HepG2 (cell line): ENCODE results near the gene RNF183. TPM values are rescaled to one million over a fixed set of nuclear protein-coding genes. Genes with fewer than 3 reads are reported as not detected.

Source experiments
- BHLHE40 ChIP-seq: IDR thresholded peaks from 2 replicates; pipeline ENCODE4 v1.6.1; 2011; ENCODE audit warnings: low read length, improper control_type of control experiment
- CENPX ChIP-seq: sonication (generic); formaldehyde crosslinking; IDR thresholded peaks from 2 replicates; pipeline ENCODE4 v1.9.0; 2021; ENCODE audit warnings: mild to moderate bottlenecking, missing genetic modification reagents, moderate library complexity
- ESRRA ChIP-seq: sonication (generic); formaldehyde crosslinking; IDR thresholded peaks from 2 replicates; pipeline ENCODE4 v1.5.1; 2020; ENCODE audit warnings: mild to moderate bottlenecking, low read depth, missing genetic modification reagents
- FOXA3 ChIP-seq: IDR thresholded peaks from 2 replicates; pipeline ENCODE4 v1.6.1; 2016; ENCODE audit warnings: missing genetic modification reagents, missing compliant biosample characterization
- PAX8 ChIP-seq: sonication (generic); formaldehyde crosslinking; IDR thresholded peaks from 2 replicates; pipeline ENCODE4 v1.8.0; 2022; ENCODE audit warnings: mild to moderate bottlenecking, missing genetic modification reagents, borderline replicate concordance
- RFX3 ChIP-seq: IDR thresholded peaks from 2 replicates; pipeline ENCODE4 v1.6.1; 2016; ENCODE audit warnings: missing biosample characterization, missing genetic modification reagents
- YY1 ChIP-seq: IDR thresholded peaks from 2 replicates; pipeline ENCODE4 v1.6.1; 2011; ENCODE audit warnings: low read length, low read depth, moderate library complexity, mild to moderate bottlenecking; ENCODE audit not compliant: insufficient read depth, insufficient replicate concordance
- ZBTB25 ChIP-seq: IDR thresholded peaks from 2 replicates; pipeline ENCODE4 v1.6.1; 2018; ENCODE audit warnings: missing genetic modification reagents
- ZNF564 ChIP-seq: sonication (generic); formaldehyde crosslinking; IDR thresholded peaks from 2 replicates; pipeline ENCODE4 v1.8.1; 2023; ENCODE audit warnings: mild to moderate bottlenecking, missing genetic modification reagents
- polyA plus RNA-seq, 8 experiments: library from polyadenylated mRNA; depleted of rRNA in 3 of 8; stranded (reverse) in 7 of 8; unstranded in 1 of 8; fragments of >200 nt; fragmentation: Illumina TruSeq in 4 of 8; extraction: Trizol in 4 of 8; gene quantifications; 2 replicates each; pipeline versions ENCODE4 v1.2.1 to v1.2.3, GENCODE V29; 2011 to 2016; ENCODE audit warnings: low read depth in 4 of 8, missing spikeins in 1 of 8, mixed read lengths in 1 of 8; ENCODE audit not compliant: insufficient read depth in 1 of 8
- total RNA-seq, 5 experiments: library from RNA; depleted of rRNA; stranded (reverse); fragments of >200 nt; fragmentation: Illumina TruSeq; extraction: Trizol; gene quantifications; 2 replicates each; pipeline ENCODE4 v1.2.3, GENCODE V29; 2016; ENCODE audit warnings: low read depth in 1 of 5
- TF ChIP-seq, protein P1 (sequence below): sonication (generic); formaldehyde crosslinking; IDR thresholded peaks from 2 replicates; pipeline ENCODE4 v1.5.1; 2020; ENCODE audit warnings: mild to moderate bottlenecking, missing genetic modification reagents, moderate library complexity
- TF ChIP-seq, protein P2 (sequence below): sonication (generic); formaldehyde crosslinking; IDR thresholded peaks from 2 replicates; pipeline ENCODE4 v1.5.0; 2020; ENCODE audit warnings: mild to moderate bottlenecking, missing genetic modification reagents
- TF ChIP-seq, protein P3 (sequence below): IDR thresholded peaks from 2 replicates; pipeline ENCODE4 v1.6.1; 2012; ENCODE audit warnings: low read length, improper control_type of control experiment

Gene RNF183
- total and polyA plus RNA-seq, 2 of the 13 experiments (the other 11 are each of a cell fraction or from before 2014, with no cell fraction given) = 0.13 to 6.5 TPM

GRCh38 chr9:113349445-113350094, 46.4 kb upstream of the RNF183 start, which contains the start of gene BSPRY (continued):
- TF ChIP-seq, protein P1, sequence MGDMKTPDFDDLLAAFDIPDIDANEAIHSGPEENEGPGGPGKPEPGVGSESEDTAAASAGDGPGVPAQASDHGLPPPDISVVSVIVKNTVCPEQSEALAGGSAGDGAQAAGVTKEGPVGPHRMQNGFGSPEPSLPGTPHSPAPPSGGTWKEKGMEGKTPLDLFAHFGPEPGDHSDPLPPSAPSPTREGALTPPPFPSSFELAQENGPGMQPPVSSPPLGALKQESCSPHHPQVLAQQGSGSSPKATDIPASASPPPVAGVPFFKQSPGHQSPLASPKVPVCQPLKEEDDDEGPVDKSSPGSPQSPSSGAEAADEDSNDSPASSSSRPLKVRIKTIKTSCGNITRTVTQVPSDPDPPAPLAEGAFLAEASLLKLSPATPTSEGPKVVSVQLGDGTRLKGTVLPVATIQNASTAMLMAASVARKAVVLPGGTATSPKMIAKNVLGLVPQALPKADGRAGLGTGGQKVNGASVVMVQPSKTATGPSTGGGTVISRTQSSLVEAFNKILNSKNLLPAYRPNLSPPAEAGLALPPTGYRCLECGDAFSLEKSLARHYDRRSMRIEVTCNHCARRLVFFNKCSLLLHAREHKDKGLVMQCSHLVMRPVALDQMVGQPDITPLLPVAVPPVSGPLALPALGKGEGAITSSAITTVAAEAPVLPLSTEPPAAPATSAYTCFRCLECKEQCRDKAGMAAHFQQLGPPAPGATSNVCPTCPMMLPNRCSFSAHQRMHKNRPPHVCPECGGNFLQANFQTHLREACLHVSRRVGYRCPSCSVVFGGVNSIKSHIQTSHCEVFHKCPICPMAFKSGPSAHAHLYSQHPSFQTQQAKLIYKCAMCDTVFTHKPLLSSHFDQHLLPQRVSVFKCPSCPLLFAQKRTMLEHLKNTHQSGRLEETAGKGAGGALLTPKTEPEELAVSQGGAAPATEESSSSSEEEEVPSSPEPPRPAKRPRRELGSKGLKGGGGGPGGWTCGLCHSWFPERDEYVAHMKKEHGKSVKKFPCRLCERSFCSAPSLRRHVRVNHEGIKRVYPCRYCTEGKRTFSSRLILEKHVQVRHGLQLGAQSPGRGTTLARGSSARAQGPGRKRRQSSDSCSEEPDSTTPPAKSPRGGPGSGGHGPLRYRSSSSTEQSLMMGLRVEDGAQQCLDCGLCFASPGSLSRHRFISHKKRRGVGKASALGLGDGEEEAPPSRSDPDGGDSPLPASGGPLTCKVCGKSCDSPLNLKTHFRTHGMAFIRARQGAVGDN = peak; percentile 39; the same call in 1 of the 2 replicates
- TF ChIP-seq, protein P2, sequence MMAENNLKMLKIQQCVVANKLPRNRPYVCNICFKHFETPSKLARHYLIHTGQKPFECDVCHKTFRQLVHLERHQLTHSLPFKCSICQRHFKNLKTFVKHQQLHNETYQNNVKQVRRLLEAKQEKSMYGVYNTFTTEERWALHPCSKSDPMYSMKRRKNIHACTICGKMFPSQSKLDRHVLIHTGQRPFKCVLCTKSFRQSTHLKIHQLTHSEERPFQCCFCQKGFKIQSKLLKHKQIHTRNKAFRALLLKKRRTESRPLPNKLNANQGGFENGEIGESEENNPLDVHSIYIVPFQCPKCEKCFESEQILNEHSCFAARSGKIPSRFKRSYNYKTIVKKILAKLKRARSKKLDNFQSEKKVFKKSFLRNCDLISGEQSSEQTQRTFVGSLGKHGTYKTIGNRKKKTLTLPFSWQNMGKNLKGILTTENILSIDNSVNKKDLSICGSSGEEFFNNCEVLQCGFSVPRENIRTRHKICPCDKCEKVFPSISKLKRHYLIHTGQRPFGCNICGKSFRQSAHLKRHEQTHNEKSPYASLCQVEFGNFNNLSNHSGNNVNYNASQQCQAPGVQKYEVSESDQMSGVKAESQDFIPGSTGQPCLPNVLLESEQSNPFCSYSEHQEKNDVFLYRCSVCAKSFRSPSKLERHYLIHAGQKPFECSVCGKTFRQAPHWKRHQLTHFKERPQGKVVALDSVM (CRISPR knock-in tag) = no peak
- TF ChIP-seq FOXA3 (CRISPR knock-in tag) = no peak
- TF ChIP-seq BHLHE40 = no peak
- TF ChIP-seq RFX3 (CRISPR knock-in tag) = no peak
- no peak for TF ChIP-seq ZBTB25 (CRISPR knock-in tag)
- TF ChIP-seq YY1 = peak; percentile 44
- TF ChIP-seq CENPX = no peak
- no peak for TF ChIP-seq ESRRA (CRISPR knock-in tag)
- TF ChIP-seq, protein P3, sequence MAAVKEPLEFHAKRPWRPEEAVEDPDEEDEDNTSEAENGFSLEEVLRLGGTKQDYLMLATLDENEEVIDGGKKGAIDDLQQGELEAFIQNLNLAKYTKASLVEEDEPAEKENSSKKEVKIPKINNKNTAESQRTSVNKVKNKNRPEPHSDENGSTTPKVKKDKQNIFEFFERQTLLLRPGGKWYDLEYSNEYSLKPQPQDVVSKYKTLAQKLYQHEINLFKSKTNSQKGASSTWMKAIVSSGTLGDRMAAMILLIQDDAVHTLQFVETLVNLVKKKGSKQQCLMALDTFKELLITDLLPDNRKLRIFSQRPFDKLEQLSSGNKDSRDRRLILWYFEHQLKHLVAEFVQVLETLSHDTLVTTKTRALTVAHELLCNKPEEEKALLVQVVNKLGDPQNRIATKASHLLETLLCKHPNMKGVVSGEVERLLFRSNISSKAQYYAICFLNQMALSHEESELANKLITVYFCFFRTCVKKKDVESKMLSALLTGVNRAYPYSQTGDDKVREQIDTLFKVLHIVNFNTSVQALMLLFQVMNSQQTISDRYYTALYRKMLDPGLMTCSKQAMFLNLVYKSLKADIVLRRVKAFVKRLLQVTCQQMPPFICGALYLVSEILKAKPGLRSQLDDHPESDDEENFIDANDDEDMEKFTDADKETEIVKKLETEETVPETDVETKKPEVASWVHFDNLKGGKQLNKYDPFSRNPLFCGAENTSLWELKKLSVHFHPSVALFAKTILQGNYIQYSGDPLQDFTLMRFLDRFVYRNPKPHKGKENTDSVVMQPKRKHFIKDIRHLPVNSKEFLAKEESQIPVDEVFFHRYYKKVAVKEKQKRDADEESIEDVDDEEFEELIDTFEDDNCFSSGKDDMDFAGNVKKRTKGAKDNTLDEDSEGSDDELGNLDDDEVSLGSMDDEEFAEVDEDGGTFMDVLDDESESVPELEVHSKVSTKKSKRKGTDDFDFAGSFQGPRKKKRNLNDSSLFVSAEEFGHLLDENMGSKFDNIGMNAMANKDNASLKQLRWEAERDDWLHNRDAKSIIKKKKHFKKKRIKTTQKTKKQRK = no peak
- no peak for TF ChIP-seq PAX8 (CRISPR knock-in tag)
- TF ChIP-seq ZNF564 (CRISPR knock-in tag) = no peak
